NCI-H524 treated with DMSO at 0.1 percent for 48 hours (cell line): Measurements from ENCODE around the gene LONRF3.
A peak's percentile ranks its signal among the peaks of the same experiment; 100 is the strongest.

Experiments
- DNase-seq: peaks from one replicate; lab custom pipeline; 2025; lab: John Stamatoyannopoulos, UW

LONRF3 gene

DNA sequence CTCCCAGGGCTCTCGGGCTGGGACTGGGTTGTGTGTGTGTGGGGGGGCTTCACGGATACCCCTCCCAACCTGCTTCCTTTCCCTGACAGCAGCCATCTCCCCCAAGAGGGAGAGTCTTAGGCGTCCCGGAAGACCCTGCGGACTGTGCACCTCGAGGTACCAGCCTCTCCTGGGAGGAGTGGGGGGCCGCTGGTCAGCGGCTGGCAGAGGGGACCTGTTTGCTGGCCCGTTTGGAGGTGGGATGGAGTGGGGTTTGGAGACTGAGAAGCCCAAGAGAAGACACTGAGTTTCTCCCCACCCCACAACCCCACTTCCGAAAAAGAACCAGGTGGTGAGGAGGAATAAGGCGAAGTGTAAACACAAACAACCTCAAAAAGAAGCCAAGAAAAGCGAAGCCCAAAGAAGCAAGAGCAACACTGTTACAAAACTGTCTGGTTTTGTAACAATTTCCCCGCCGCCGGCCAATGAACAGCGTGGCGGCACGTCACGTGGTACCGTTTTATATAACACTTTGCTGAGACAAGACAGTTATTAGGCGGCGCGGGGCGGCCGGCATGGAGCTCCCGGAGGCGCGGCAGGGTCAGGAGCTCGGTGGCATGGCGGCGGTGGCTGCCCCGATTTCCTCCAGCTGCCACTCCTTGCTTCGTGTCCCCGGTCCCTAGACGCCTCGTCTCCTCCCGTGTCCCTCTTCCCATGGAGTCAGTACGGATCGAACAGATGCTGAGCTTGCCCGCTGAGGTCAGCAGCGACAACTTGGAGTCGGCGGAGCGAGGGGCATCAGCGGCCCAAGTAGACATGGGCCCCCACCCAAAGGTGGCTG lies at the start of gene LONRF3:
Gene LONRF3 (plus strand): TSS at position 531 of the 820 bp plus-strand sequence. CDS start 163 bp downstream, at position 694.
- peak; percentile 42 for DNase-seq

DNA sequence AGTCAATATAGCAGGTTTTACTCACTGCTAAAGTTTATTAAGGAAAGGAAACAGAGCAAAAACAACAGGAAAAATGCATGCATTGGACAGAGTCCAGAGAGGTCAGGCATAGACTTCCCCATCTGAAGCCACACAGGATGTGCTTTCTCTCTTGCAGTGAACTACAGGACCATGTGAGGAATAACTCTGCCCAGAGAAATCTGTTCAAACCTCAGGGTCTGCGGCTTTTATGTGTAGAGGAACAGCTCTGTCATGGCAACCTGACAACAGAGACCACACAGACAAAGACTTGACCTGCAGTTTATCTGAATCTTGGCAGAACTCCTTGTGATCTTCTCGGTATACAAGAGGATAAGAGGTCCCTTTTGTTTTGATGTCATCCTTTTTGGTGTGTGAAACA lies 46.3 kb upstream of the LONRF3 start:
- DNase-seq: no peak

DNA sequence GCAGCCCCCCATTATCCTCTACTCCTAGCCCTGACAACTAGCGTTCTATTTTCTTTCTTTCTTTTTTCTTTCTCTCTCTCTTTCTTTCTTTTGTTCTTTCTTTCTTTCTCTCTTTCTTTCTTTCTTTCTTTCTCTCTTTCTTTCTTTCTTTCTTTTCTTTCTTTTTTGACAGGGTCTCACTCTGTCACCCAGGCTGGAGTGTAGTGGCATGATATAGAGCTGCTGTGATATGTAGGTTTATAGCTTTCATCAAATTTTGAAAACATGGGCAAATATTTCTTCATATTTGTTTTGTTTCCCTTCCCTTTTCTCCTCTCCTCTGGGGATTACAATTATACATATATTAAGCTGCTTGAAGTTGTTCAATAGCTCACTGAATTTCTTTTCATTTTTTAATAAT lies 39.1 kb upstream of the LONRF3 start:
- DNase-seq: no peak

DNA sequence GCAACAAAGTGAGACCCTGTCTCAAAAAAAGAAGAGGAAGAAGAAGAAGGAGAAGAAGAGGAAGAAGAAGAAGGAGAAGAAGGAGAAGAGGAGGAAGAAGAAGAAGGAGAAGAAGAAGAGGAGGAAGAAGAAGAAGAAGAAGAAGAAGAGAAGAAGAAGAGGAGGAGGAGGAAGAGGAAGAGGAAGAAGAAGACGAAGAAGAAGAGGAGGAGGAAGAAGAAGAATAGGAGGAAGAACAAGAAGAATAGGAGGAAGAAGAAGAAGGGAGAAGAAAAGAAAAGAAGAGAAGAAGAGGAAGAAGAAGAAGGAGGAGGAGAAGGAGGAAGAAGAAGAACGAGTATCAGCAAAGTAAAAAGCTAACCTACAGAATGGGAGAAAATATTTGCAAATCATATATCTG lies 33.3 kb upstream of the LONRF3 start:
- no peak for DNase-seq

GRCh38 chrX:118943102-118943501 lies 31.3 kb upstream of the LONRF3 start:
- no peak for DNase-seq

GRCh38 chrX:118945921-118946320 lies 28.5 kb upstream of the LONRF3 start:
- DNase-seq: no peak

DNA sequence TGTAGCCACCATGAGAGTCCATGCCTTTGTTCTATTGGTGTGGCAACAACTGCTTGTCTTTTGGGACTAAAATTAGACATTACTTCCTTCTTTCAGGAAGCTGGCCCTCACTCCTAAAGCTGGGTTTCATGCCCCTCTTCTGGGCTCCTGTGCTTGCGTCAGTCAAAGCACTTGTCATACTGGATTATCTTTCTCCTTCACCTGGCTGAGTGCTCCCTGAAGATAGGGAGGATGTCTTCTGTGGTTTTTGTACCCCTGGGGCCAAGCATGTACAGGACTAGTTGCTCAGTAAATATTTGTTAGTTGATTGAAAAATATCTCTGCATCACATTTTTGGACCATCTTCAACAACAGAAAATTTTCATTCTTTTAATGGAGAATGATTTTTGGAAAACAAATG lies 26.1 kb upstream of the LONRF3 start:
- DNase-seq: no peak

GRCh38 chrX:118961866-118962560 lies 12.4 kb upstream of the LONRF3 start:
- DNase-seq: no peak

GRCh38 chrX:118963159-118963558 lies 11.3 kb upstream of the LONRF3 start:
- no peak for DNase-seq

- no peak for DNase-seq
Measured at GRCh38 chrX:118964252-118964651, 10.2 kb upstream of the LONRF3 start.

- DNase-seq: no peak
Measured at GRCh38 chrX:118965395-118965794, 9.0 kb upstream of the LONRF3 start.

DNA sequence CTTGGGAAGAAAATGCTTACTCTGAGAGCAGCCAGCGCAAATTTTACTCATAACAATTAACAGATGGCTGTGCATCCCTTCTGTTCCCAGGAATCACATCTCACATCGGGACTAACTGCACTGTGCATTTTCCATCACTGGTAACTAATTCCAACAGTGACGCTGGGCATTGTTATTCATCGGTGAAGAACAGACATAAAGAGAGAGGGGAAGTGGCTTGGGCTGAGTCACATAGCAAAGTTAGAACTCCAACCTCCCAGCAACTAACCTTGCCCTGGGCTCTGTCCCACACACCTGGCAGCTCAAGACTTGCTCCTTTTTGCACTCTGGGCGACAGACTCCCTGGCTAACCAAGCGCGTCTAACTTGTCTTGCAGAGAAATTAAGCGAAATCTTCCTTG lies 6.4 kb upstream of the LONRF3 start:
- DNase-seq: no peak

- DNase-seq: no peak
Measured at GRCh38 chrX:118971552-118971951, 2.9 kb upstream of the LONRF3 start.

GRCh38 chrX:118973389-118974087 lies 880 bp upstream of the LONRF3 start:
- DNase-seq: no peak

- no peak for DNase-seq
Measured at GRCh38 chrX:118974908-118975671, 672 bp downstream of the LONRF3 start.

DNA sequence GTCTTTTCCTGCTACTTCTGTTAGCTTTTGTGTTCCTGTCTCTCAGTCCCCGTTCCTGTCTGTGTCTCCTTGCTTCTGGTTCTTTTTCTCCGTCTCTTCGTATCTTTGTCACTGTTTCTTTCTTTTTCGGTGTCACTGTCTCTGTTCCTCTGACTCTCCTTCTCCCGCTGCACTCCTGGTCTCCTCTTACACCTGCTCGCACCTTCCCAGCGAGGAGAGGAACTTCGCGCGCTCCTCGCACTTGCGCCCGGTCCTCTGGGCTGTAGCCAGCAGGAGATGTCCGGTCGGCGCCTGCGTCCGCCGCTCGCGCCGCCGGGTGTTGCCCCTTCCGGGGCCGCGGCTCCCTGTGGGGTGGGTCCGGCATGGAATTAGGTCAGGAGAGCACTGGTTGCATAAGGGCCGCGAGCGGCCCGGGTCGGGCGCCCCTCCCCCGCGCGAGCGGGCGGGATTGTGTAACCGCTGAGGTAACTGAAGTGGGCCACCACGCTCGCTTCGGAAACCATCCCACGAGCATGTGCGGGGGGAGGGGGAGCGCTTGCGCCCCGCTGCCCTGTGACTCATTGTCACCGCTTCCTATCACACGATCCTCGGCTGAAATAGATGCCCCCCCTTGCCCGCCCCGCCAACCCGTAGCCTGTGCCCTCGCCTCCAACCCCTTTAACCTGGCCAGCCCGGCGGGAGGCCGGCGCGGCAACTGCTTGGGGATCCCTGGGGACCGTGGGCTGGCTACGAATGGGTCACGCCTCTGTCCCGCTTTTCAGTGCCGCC lies 1.6 kb downstream of the LONRF3 start:
- DNase-seq: no peak

DNA sequence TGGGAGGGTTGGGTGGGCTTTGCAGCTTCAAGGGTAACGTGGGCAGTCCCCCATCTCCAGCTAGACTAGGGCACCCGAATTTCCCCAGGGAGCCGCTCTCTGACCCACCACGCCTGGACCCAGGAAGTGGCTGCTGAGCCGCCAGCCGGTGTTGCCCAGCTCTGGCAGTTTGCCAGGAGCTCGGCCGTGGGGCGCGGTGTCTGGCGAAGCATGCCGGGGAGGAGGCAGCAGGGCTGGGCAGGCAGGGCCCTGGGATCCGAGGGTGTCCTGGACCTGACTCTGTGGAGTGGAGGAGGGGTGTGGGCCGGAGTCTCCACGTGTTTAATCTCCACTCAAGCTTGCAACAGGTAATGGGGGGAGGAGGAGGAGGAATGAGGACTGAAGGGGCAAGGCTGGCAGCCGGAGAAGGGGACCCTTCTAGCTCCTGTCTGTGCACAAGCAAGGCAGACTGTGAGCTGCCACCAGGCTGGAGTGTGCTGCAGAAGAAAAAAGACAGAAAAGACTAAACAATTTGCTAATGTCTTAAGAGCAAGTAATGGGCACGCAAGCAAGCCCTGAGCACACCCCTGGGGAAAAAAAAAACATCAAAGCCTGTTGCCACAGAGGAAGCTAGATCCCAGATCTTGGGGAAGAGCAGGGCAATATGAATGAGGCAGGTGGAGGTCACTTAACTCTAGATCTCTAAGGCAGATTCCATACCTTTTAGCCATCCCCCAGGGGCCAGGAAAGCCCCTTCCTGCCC lies 2.4 kb downstream of the LONRF3 start:
- DNase-seq: no peak

GRCh38 chrX:118977424-118977823 lies 3.0 kb downstream of the LONRF3 start:
- DNase-seq: no peak

DNA sequence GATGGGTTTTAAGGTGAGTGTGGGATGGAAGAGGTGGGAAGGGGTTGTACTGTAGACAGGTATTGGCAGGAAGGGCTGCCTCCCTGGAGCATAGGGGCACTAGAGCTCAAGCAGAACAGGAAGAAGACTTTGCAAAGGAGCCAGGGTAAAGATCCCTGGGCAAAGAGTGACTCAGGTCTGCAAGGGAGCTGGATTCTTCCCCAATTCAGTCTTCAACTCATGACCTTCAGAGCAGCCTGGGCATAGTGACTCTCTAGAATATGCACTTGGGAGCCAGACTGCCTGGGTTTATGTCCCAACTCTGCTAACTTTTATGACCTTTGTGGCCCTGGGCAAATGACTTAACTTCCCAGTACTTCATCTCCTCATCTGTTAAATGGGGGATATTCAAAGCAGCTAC lies 4.0 kb downstream of the LONRF3 start:
- DNase-seq: no peak

DNA sequence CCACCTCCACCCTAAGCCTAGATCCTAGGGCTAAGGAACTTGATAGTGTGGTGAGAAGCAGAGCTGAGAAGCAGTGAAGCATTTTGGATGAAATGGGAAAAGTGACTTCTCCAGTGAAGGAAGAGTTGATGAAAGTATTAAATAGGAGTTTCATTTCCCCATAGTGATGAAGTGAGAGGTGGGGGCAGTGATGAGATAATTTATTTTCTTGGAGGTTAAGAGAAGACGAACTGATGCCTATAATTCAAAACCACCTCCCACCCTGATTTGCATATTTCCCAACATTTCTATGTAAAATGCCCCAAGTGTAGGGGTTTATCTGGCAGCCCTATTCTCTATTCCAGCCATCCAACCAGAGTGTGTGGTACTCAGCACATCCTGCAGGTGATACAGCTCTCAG lies 6.3 kb downstream of the LONRF3 start:
- no peak for DNase-seq

DNA sequence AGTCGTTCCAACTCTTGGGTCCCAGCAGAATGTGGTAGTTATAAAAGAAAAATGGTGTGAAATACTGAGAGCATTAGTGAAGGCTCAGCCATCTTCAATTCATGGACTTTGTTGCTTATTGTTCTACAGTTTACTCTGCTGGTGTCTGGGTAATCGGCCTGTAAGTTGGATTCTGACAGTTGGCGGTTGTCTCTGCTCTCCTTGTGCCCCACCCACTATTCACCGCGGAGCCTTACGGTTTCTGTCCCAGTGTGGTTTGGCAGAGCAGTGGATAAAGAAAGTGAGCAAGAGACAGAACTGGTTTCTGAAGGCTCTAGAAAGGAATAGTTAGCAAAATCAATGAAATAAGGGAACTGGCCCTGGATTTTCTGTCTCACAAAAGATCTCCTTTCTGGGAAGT lies 9.1 kb downstream of the LONRF3 start:
- no peak for DNase-seq
